Vagina (tissue), 2 donors: ENCODE results near the gene CSF1R. TPM values are rescaled to one million over a fixed set of nuclear protein-coding genes. Genes with fewer than 3 reads are reported as not detected.

Experiments used
- DNase-seq, 2 donors: peaks; one replicate each; pipeline ENCODE4 v3.0.0-alpha.2; 2017; ENCODE audit errors: extremely low spot score in 2 of 2
- H3K27ac ChIP-seq: fragments of 200-600 bp; sonication (generic); one replicate; pipeline ENCODE4 v1.5.1; 2019
- H3K27me3 ChIP-seq: fragments of 200-600 bp; sonication (generic); one replicate; pipeline ENCODE4 v1.5.1; 2019
- H3K36me3 ChIP-seq, 2 donors: fragments of 200-600 bp; sonication (generic); one replicate each; pipeline ENCODE4 v1.5.1; 2017 to 2019
- H3K4me1 ChIP-seq: fragments of 200-600 bp; sonication (generic); one replicate; pipeline ENCODE4 v1.5.1; 2019
- H3K4me3 ChIP-seq, 2 donors: fragments of 200-600 bp; sonication (generic); 1 replicate in 1 of 2; 2 replicates in 1 of 2; pipeline ENCODE4 v1.5.1; 2016 to 2019
- H3K9me3 ChIP-seq: fragments of 200-600 bp; sonication (generic); one replicate; pipeline ENCODE4 v1.5.1; 2019
- POLR2A ChIP-seq, 2 donors: fragments of 450-650 bp; IDR thresholded peaks; one replicate each; pipeline ENCODE4 v1.6.1; 2017; ENCODE audit warnings: antibody characterized with exemption in 2 of 2, mild to moderate bottlenecking in 2 of 2, moderate library complexity in 2 of 2
- POLR2AphosphoS5 ChIP-seq, 2 donors: sonication (generic); formaldehyde crosslinking; IDR thresholded peaks; one replicate each; pipeline ENCODE4 v1.9.0; 2017; ENCODE audit warnings: antibody characterized with exemption in 2 of 2, mild to moderate bottlenecking in 2 of 2, low read depth in 1 of 2; ENCODE audit not compliant: insufficient read depth in 1 of 2
- intact Hi-C: fragments of 100-400 bp; cut with DNase I; formaldehyde crosslinking; loops from one replicate; pipeline ENCODE4 v1.15.1; 2023
- total RNA-seq: library from RNA; depleted of rRNA; stranded (reverse); fragments of >200 nt; gene quantifications from one replicate; pipeline ENCODE4 v1.2.3, GENCODE V29; 2016
- TF ChIP-seq, protein P1 (sequence below), 3 experiments: fragments of 450-650 bp in 2 of 3; fragments of 200-600 bp in 1 of 3; sonication (generic) in 1 of 3; IDR thresholded peaks; one replicate each; pipeline ENCODE4 v1.5.1; 2017 to 2019; ENCODE audit warnings: antibody characterized with exemption in 3 of 3, mild to moderate bottlenecking in 2 of 3, moderate library complexity in 2 of 3

CSF1R gene
- total RNA-seq, 1 donor from 2014 or later = 21.4 TPM

DNA sequence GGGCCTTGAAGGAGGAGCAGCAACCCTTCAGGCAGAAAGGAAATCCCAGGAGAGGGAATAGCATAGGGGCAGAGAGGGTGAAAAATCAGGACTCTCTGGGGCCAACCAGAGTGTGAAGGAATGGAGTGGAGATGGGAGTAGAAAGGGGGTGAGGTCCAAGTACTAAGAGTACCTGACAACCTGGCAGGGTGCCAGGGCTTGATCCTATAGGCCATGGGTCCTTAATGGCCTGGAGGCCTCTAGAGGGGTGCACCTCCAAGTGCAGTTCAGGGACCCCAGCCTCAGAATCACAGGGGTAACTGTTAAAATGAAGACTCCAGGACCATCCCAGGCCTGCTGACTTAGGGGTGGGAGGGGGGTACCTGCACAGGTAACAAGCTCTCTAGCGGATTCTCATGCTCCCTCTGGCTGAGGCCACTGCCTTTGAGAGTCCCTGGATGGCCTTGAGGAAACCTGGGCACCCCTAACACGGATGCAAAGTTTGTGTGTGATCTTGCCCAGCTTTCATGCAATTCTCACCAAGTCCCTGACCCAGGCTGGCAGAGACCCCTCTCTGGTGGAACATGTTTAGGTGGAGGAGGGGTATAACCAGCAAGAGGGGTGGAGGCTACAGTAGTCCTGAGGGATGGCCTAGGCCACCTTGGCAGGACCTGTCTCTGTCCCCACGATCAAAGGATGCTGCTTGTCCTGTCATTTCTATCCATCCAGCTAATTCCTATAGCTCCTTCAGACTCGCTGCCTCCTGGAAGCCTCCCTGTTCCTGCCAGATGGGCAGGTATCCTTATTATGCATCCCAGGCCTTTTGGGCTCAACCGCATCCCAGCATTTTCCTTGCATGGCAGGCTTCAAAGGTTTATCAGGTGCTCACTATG is 17.6 kb upstream of the CSF1R start:
- Histone ChIP-seq H3K4me1 (no peaks in the 10 kb centered on the region), H3K4me3 (no peak overlapping the region), H3K27ac (no peak overlapping the region), H3K27me3 (no peaks in the 10 kb centered on the region), H3K9me3 (no peaks in the 10 kb centered on the region), H3K36me3 (no peaks in the 10 kb centered on the region)
- peak; percentile 83 to 85 for DNase-seq
- TF ChIP-seq POLR2A (IDR thresholded peaks at IDR 0.05) (no peak), POLR2AphosphoS5 (IDR thresholded peaks at IDR 0.05; ENCODE audit: insufficient read depth in 1 of 2, low read depth in 1 of 2) (no peak)
- TF ChIP-seq, protein P1, sequence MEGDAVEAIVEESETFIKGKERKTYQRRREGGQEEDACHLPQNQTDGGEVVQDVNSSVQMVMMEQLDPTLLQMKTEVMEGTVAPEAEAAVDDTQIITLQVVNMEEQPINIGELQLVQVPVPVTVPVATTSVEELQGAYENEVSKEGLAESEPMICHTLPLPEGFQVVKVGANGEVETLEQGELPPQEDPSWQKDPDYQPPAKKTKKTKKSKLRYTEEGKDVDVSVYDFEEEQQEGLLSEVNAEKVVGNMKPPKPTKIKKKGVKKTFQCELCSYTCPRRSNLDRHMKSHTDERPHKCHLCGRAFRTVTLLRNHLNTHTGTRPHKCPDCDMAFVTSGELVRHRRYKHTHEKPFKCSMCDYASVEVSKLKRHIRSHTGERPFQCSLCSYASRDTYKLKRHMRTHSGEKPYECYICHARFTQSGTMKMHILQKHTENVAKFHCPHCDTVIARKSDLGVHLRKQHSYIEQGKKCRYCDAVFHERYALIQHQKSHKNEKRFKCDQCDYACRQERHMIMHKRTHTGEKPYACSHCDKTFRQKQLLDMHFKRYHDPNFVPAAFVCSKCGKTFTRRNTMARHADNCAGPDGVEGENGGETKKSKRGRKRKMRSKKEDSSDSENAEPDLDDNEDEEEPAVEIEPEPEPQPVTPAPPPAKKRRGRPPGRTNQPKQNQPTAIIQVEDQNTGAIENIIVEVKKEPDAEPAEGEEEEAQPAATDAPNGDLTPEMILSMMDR (IDR thresholded peaks at IDR 0.05) = no peak
- intact Hi-C loops = no loop called here

DNA sequence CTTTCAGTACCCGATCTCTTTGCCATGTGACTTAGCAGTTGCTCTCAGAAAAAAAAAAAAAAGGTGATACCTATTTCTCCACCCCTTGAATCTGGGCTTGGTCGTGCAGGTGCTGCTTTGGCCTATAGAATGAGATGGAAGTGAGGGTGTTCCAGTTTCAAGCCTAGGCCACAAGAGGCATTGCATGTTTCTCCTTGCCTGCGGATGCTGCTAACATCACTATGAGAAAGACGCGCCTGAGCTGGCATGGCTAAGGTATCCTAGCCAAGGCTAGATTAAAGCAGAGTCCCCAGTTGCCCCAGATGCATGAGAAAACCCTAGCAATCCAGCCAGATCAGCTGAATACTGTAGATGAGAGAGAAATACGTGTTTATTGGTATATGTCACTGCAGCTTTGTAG is 14.7 kb upstream of the CSF1R start:
- Histone ChIP-seq H3K36me3 (no peaks in the 10 kb centered on the region), H3K4me1 (no peaks in the 10 kb centered on the region), H3K27ac (no peak overlapping the region), H3K9me3 (no peaks in the 10 kb centered on the region), H3K4me3 (no peak overlapping the region), H3K27me3 (no peaks in the 10 kb centered on the region)
- TF ChIP-seq, protein P1 (IDR thresholded peaks at IDR 0.05) = no peak
- TF ChIP-seq POLR2A (IDR thresholded peaks at IDR 0.05) = no peak
- TF ChIP-seq POLR2AphosphoS5 (IDR thresholded peaks at IDR 0.05; ENCODE audit: insufficient read depth in 1 of 2, low read depth in 1 of 2) = no peak
- intact Hi-C loops = no loop called here
- DNase-seq = no peak

DNA sequence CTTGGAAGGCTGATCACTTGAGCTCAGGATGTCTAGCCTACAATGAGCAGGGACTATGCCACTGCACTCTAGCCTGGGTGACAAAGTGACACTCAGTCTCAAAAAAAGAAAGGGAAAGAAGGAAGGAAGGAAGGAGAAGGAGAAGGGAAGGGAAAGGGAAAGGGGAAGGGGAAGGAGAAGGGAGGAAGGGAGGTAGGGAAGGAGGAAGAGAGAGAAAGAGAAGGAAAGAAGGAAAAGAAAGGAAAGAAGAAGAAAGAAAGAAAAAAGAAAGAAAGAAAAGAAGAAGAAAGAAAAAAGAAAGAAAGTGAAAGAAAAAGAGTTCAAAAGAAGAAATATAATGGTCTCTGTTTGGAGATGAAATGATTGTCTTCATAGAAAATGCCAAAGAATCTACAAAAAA is 10.8 kb upstream of the CSF1R start:
- TF ChIP-seq POLR2A (IDR thresholded peaks at IDR 0.05) = no peak
- TF ChIP-seq POLR2AphosphoS5 (IDR thresholded peaks at IDR 0.05; ENCODE audit: insufficient read depth in 1 of 2, low read depth in 1 of 2) = no peak
- TF ChIP-seq, protein P1 (IDR thresholded peaks at IDR 0.05) = no peak
- Histone ChIP-seq H3K9me3 (no peaks in the 10 kb centered on the region), H3K4me3 (no peak overlapping the region), H3K27me3 (no peaks in the 10 kb centered on the region), H3K27ac (no peak overlapping the region), H3K4me1 (no peaks in the 10 kb centered on the region), H3K36me3 (no peaks in the 10 kb centered on the region)
- DNase-seq = no peak
- intact Hi-C loops = no loop called here

GRCh38 chr5:150092159-150092787 is 5.9 kb upstream of the CSF1R start:
- intact Hi-C loops = no loop called here
- TF ChIP-seq, protein P1 (IDR thresholded peaks at IDR 0.05) = no peak
- TF ChIP-seq POLR2A (IDR thresholded peaks at IDR 0.05) (no peak), POLR2AphosphoS5 (IDR thresholded peaks at IDR 0.05; ENCODE audit: insufficient read depth in 1 of 2, low read depth in 1 of 2) (no peak)

More at GRCh38 chr5:150092159-150092787, 5.9 kb upstream of the CSF1R start:
- Histone ChIP-seq H3K27me3 (no peaks in the 10 kb centered on the region), H3K36me3 (no peaks in the 10 kb centered on the region), H3K27ac (no peak overlapping the region), H3K9me3 (no peaks in the 10 kb centered on the region), H3K4me3 (no peak overlapping the region), H3K4me1 (no peaks in the 10 kb centered on the region)
- no peak for DNase-seq
